ENCODE data around the gene ANKDD1A.

ANKDD1A gene

GRCh38 chr15:64970698-64971097 is 59.0 kb downstream of the ANKDD1A start:
- DNase-seq: no peak

- DNase-seq: no peak
Measured at GRCh38 chr15:64975390-64975789, 63.7 kb downstream of the ANKDD1A start.

- no peak for DNase-seq
Measured at GRCh38 chr15:64979252-64979710, 67.6 kb downstream of the ANKDD1A start.

GRCh38 chr15:64981812-64982431 is 70.2 kb downstream of the ANKDD1A start:
- DNase-seq: no peak

- no peak for DNase-seq
Measured at GRCh38 chr15:64982472-64982871, 70.8 kb downstream of the ANKDD1A start.

GRCh38 chr15:64985366-64986033 is 73.8 kb downstream of the ANKDD1A start:
- no peak for DNase-seq

- no peak for DNase-seq
Measured at GRCh38 chr15:64987136-64987535, 75.4 kb downstream of the ANKDD1A start.

- peak; percentile 85 for DNase-seq
Measured at GRCh38 chr15:64989416-64990167, 77.9 kb downstream of the ANKDD1A start, which contains the start of gene SPG21. Gene SPG21 (minus strand): TSS chr15:64989914. CDS start chr15:64983569, 6,345 bp downstream.

- no peak for DNase-seq
Measured at GRCh38 chr15:64990168-64990470, 78.4 kb downstream of the ANKDD1A start.

GRCh38 chr15:64991536-64992135 is 79.9 kb downstream of the ANKDD1A start:
- peak; percentile 6 for DNase-seq

GRCh38 chr15:64993290-64993689 is 81.6 kb downstream of the ANKDD1A start:
- DNase-seq: no peak

- no peak for DNase-seq
Measured at GRCh38 chr15:64997066-64997465, 85.4 kb downstream of the ANKDD1A start.

GRCh38 chr15:64997745-64998375 is 86.2 kb downstream of the ANKDD1A start:
- no peak for DNase-seq

- no peak for DNase-seq
Measured at GRCh38 chr15:65004993-65005392, 93.3 kb downstream of the ANKDD1A start.

GRCh38 chr15:65006876-65007275 is 95.2 kb downstream of the ANKDD1A start:
- no peak for DNase-seq
